ENCODE measurements around the gene ITGA2.

GRCh38 chr5:53087171-53087570, 98.0 kb downstream of the ITGA2 start:
- TF ChIP-seq POLR2AphosphoS5 (IDR thresholded peaks at IDR 0.05) (no peak), CTCF (IDR thresholded peaks at IDR 0.05) (no peak)

Data from prostate gland (tissue), 2 donors.